GM18519 (cell line): ENCODE measurements around the gene NDUFB5.
A peak's percentile ranks its signal among the peaks of the same experiment; 100 is the strongest.

ENCODE experiments used
- ATAC-seq: cut with Tn5 transposase; IDR thresholded peaks from one replicate; pipeline ENCODE4 v1.9.1; 2021; ENCODE audit warnings: mild to moderate bottlenecking, moderate library complexity; ENCODE audit not compliant: unreplicated experiment, low FRiP score

NDUFB5 gene

GRCh38 chr3:179604321-179605078 lies at the start of gene NDUFB5, which contains the start of gene MRPL47:
NDUFB5 (plus strand) TSS chr3:179604794; CDS start chr3:179604816, 22 bp downstream.
MRPL47 (minus strand) TSS chr3:179604638; CDS start chr3:179604624, 14 bp downstream.
- ATAC-seq = peak; percentile 88

- ATAC-seq = no peak
Measured at GRCh38 chr3:179558742-179559364, 45.7 kb upstream of the NDUFB5 start.

- no peak for ATAC-seq
Measured at GRCh38 chr3:179560791-179561190, 43.8 kb upstream of the NDUFB5 start.

- ATAC-seq = peak; percentile 94
Measured at GRCh38 chr3:179562591-179563270, 41.9 kb upstream of the NDUFB5 start, which contains the start of gene ACTL6A. ACTL6A (plus strand) TSS chr3:179562926; CDS start chr3:179563093, 167 bp downstream.

GRCh38 chr3:179563271-179563783 lies 41.3 kb upstream of the NDUFB5 start:
- peak; percentile 36 for ATAC-seq

GRCh38 chr3:179565496-179565895 lies 39.1 kb upstream of the NDUFB5 start:
- no peak for ATAC-seq

GRCh38 chr3:179580992-179581391 lies 23.6 kb upstream of the NDUFB5 start:
- ATAC-seq = no peak

- no peak for ATAC-seq
Measured at GRCh38 chr3:179589143-179589542, 15.5 kb upstream of the NDUFB5 start.

- ATAC-seq = no peak
Measured at GRCh38 chr3:179590669-179591068, 13.9 kb upstream of the NDUFB5 start.

- ATAC-seq = no peak
Measured at GRCh38 chr3:179591313-179591712, 13.3 kb upstream of the NDUFB5 start.

GRCh38 chr3:179599531-179599930 lies 5.1 kb upstream of the NDUFB5 start:
- ATAC-seq = no peak

- no peak for ATAC-seq
Measured at GRCh38 chr3:179603321-179603720, 1.3 kb upstream of the NDUFB5 start.

GRCh38 chr3:179603831-179604230 lies 763 bp upstream of the NDUFB5 start:
- ATAC-seq = no peak

GRCh38 chr3:179606534-179607085 lies 2.0 kb downstream of the NDUFB5 start:
- ATAC-seq = no peak

GRCh38 chr3:179608931-179609720 lies 4.5 kb downstream of the NDUFB5 start:
- peak; percentile 75 for ATAC-seq

GRCh38 chr3:179610066-179610465 lies 5.5 kb downstream of the NDUFB5 start:
- ATAC-seq = no peak

- no peak for ATAC-seq
Measured at GRCh38 chr3:179613807-179614206, 9.2 kb downstream of the NDUFB5 start.

GRCh38 chr3:179615458-179616173 lies 11.0 kb downstream of the NDUFB5 start:
- ATAC-seq = no peak

GRCh38 chr3:179622023-179622422 lies 17.4 kb downstream of the NDUFB5 start:
- ATAC-seq = no peak
